ENCODE results near the gene MRPS9.

GRCh38 chr2:105139556-105140239, 101.8 kb downstream of the MRPS9 start:
- TF ChIP-seq CTCF (IDR thresholded peaks at IDR 0.05; ENCODE audit: low read depth, low read length, poor library complexity, severe bottlenecking) (no peak), EZH2phosphoT487 (IDR thresholded peaks at IDR 0.05; ENCODE audit: borderline replicate concordance, low read length) (no peak)
